Sigmoid colon (tissue), 4 donors: ENCODE measurements around the gene PPP1R7.

Experiments used
- POLR2A ChIP-seq, 2 donors: fragments of 450-650 bp; IDR thresholded peaks; one replicate each; pipeline ENCODE4 v1.6.1; 2016; ENCODE audit warnings: antibody characterized with exemption in 2 of 2, mild to moderate bottlenecking in 2 of 2, moderate library complexity in 2 of 2
- POLR2AphosphoS5 ChIP-seq, 4 donors: sonication (generic); formaldehyde crosslinking; IDR thresholded peaks; one replicate each; pipeline ENCODE4 v1.6.1; 2017; ENCODE audit warnings: antibody characterized with exemption in 4 of 4
- TF ChIP-seq, protein P1 (sequence below), 4 experiments: fragments of 450-650 bp in 3 of 4; fragments of 200-600 bp in 1 of 4; IDR thresholded peaks; one replicate each; pipeline ENCODE4 v1.5.1; 2016 to 2019; ENCODE audit warnings: antibody characterized with exemption in 4 of 4, mild to moderate bottlenecking in 3 of 4, moderate library complexity in 2 of 4

DNA sequence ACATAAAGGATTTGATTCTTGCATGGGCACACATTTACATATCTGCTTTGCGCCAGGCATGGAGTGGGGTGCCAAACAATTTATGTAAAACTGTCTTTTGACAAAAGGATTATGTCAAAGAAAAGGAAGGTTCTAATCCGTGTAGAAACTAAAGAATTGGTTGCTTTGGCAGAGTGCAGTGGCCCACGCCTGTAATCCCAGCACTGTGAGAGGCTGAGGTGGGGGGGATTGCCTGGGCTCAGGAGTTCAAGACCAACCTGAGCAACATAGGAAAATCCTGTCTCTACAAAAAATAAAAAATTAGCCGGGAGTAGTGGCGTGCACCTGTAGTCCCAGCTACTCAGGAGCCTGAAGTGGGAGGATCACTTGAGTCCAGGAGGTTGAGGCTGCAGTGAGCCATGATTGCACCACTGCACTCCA is 47.1 kb upstream of the PPP1R7 start:
- TF ChIP-seq, protein P1, sequence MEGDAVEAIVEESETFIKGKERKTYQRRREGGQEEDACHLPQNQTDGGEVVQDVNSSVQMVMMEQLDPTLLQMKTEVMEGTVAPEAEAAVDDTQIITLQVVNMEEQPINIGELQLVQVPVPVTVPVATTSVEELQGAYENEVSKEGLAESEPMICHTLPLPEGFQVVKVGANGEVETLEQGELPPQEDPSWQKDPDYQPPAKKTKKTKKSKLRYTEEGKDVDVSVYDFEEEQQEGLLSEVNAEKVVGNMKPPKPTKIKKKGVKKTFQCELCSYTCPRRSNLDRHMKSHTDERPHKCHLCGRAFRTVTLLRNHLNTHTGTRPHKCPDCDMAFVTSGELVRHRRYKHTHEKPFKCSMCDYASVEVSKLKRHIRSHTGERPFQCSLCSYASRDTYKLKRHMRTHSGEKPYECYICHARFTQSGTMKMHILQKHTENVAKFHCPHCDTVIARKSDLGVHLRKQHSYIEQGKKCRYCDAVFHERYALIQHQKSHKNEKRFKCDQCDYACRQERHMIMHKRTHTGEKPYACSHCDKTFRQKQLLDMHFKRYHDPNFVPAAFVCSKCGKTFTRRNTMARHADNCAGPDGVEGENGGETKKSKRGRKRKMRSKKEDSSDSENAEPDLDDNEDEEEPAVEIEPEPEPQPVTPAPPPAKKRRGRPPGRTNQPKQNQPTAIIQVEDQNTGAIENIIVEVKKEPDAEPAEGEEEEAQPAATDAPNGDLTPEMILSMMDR (IDR thresholded peaks at IDR 0.05) = no peak
- TF ChIP-seq POLR2AphosphoS5 (IDR thresholded peaks at IDR 0.05) = no peak
- no peak for TF ChIP-seq POLR2A (IDR thresholded peaks at IDR 0.05)
